A673 (cell line): ENCODE measurements around the gene MS4A18. TPM values are rescaled to one million over a fixed set of nuclear protein-coding genes. Genes with fewer than 3 reads are reported as not detected.

Experiments used
- BruUV-seq: library from RNA; stranded (reverse); fragments of 400-500 nt; replicated peaks from 2 replicates; lab custom pipeline; 2021; lab: Mats Ljungman, UMichigan
- CTCF ChIA-PET: fragments of 300-600 bp; sonication (Branson Sonifier 250); formaldehyde crosslinking; loops from one replicate; lab custom pipeline; 2022; ENCODE audit warnings: antibody characterized with exemption; lab: Charles Lee
- POLR2A ChIA-PET: fragments of 300-600 bp; sonication (Branson Sonifier 250); formaldehyde crosslinking; loops from one replicate; lab custom pipeline; 2022; ENCODE audit warnings: antibody characterized with exemption; ENCODE audit not compliant: low non-redundant PET; lab: Charles Lee
- DNase-seq: peaks from one replicate; pipeline ENCODE4 v3.0.0-alpha.2; 2015; ENCODE audit warnings: low spot score
- H3K27ac ChIP-seq: fragments of 200-600 bp; sonication (generic); 2 replicates; pipeline ENCODE4 v1.5.1; 2016; ENCODE audit warnings: mixed run types, low read depth, mild to moderate bottlenecking, mixed read lengths, antibody characterized with exemption, low read length; ENCODE audit not compliant: poor library complexity, severe bottlenecking
- H3K27me3 ChIP-seq: fragments of 200-600 bp; sonication (generic); replicated peaks from 2 replicates; pipeline ENCODE4 v1.6.1; 2017; ENCODE audit warnings: mixed run types, low read depth, mild to moderate bottlenecking, mixed read lengths, antibody characterized with exemption, low read length; ENCODE audit not compliant: insufficient read depth, poor library complexity
- H3K36me3 ChIP-seq: fragments of 200-600 bp; sonication (generic); 2 replicates; pipeline ENCODE4 v1.6.1; 2016; ENCODE audit warnings: mixed run types, mild to moderate bottlenecking, mixed read lengths, antibody characterized with exemption, low read length; ENCODE audit not compliant: insufficient read depth, poor library complexity, severe bottlenecking
- H3K4me1 ChIP-seq: fragments of 200-600 bp; sonication (generic); 2 replicates; pipeline ENCODE4 v1.6.1; 2017; ENCODE audit warnings: mixed run types, mild to moderate bottlenecking, mixed read lengths, antibody characterized with exemption, low read length; ENCODE audit not compliant: insufficient read depth, poor library complexity, severe bottlenecking
- H3K4me3 ChIP-seq: fragments of 200-600 bp; sonication (generic); 2 replicates; pipeline ENCODE4 v1.5.1; 2016; ENCODE audit warnings: low read depth, mixed run types, mild to moderate bottlenecking, mixed read lengths, low read length; ENCODE audit not compliant: poor library complexity, severe bottlenecking
- H3K9me3 ChIP-seq: fragments of 200-600 bp; sonication (generic); 2 replicates; pipeline ENCODE4 v1.6.1; 2016; ENCODE audit warnings: mixed run types, low read depth, mild to moderate bottlenecking, mixed read lengths, antibody characterized with exemption, low read length; ENCODE audit not compliant: poor library complexity, severe bottlenecking
- EZH2 ChIP-seq: fragments of 200-600 bp; sonication (generic); IDR thresholded peaks from 2 replicates; pipeline ENCODE4 v1.6.1; 2017; ENCODE audit warnings: borderline replicate concordance, low read depth, mild to moderate bottlenecking, mixed read lengths, antibody characterized with exemption, low read length; ENCODE audit not compliant: poor library complexity, severe bottlenecking
- intact Hi-C: fragments of 100-400 bp; cut with micrococcal nuclease; formaldehyde crosslinking; loops from one replicate; pipeline ENCODE4 v1.10.0; 2022; ENCODE audit not compliant: unreplicated experiment
- total RNA-seq: library from RNA; stranded (reverse); gene quantifications from 2 replicates; pipeline ENCODE4 v1.2.3, GENCODE V29; 2021
- TF ChIP-seq, protein P1 (sequence below): fragments of 300-800, 200-600 bp; sonication (generic); conservative IDR thresholded peaks from 2 replicates; pipeline ENCODE4 v1.5.1; 2017; ENCODE audit warnings: low read depth, mild to moderate bottlenecking, antibody characterized with exemption, low read length, moderate library complexity, mixed read lengths

Gene MS4A18
- total RNA-seq, 1 experiment from 2014 or later = not detected

DNA sequence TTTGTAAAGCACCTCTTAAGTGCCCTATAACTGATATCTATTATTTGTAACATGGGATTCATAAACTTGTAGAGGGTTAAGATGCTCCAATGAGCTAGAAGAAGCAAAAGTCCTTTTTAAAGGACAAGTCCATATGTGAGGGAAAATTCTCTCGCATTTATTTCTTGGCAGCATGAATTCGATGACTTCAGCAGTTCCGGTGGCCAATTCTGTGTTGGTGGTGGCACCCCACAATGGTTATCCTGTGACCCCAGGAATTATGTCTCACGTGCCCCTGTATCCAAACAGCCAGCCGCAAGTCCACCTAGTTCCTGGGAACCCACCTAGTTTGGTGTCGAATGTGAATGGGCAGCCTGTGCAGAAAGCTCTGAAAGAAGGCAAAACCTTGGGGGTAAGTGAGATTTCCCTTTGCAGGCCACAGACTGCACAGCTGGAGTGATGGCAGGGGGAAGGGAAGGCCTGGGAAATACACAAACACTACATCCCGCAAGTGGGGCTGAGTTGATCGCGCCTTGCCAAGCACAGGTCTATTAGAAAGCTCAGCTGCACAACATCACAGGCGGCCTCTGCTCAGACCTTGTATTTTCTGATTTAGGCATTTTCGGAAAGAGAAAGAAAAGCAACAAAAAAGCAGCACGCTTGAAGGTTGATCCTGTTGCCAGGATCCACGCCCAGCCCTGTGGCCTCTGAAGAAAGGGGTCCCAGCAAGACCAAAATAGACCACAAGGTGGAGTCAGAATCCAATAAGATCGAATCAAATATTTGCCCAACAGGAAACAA is 23.6 kb upstream of the MS4A18 start:
- CTCF ChIA-PET = no interaction called here
- TF ChIP-seq EZH2 = no peak
- TF ChIP-seq, protein P1, sequence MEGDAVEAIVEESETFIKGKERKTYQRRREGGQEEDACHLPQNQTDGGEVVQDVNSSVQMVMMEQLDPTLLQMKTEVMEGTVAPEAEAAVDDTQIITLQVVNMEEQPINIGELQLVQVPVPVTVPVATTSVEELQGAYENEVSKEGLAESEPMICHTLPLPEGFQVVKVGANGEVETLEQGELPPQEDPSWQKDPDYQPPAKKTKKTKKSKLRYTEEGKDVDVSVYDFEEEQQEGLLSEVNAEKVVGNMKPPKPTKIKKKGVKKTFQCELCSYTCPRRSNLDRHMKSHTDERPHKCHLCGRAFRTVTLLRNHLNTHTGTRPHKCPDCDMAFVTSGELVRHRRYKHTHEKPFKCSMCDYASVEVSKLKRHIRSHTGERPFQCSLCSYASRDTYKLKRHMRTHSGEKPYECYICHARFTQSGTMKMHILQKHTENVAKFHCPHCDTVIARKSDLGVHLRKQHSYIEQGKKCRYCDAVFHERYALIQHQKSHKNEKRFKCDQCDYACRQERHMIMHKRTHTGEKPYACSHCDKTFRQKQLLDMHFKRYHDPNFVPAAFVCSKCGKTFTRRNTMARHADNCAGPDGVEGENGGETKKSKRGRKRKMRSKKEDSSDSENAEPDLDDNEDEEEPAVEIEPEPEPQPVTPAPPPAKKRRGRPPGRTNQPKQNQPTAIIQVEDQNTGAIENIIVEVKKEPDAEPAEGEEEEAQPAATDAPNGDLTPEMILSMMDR = peak; percentile 74
- peaks cover 18% of the 10 kb centered on the region for H3K4me1 ChIP-seq
- intact Hi-C loops = loop anchor here (5.0 kb wide), 2 partner anchors 56 to 76 kb away; partner anchors contain the start of gene MS4A15
- H3K4me3 ChIP-seq = no peak overlapping the region
- H3K27me3 ChIP-seq = no peaks in the 10 kb centered on the region
- no TSS peak for BruUV-seq
- H3K27ac ChIP-seq = no peak overlapping the region
- DNase-seq = peak; percentile 66
- no peaks in the 10 kb centered on the region for H3K9me3 ChIP-seq
- POLR2A ChIA-PET = no interaction called here
- no peaks in the 10 kb centered on the region for H3K36me3 ChIP-seq

DNA sequence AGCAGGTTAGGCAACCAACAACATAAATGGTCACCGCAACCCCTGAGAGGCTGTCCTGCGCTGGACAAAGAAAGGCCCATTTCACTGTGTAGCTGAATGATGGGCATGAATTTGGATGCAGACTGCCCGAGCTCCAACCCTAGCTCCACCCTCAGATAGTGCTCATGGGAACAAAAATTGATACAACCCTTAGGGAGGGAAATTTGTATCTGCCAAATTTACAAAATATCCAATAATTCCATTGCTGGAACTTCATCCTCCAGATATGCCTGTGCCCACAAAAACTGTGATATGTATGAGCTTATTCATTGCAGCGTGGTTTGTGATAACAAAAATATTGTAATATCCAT is 23.1 kb upstream of the MS4A18 start:
- H3K9me3 ChIP-seq = no peaks in the 10 kb centered on the region
- no peaks in the 10 kb centered on the region for H3K27me3 ChIP-seq
- no peak for DNase-seq
- H3K4me3 ChIP-seq = no peak overlapping the region
- no TSS peak for BruUV-seq
- TF ChIP-seq, protein P1 = no peak
- no peak for TF ChIP-seq EZH2
- ChIA-PET CTCF (no interaction called here), POLR2A (no interaction called here)
- no peaks in the 10 kb centered on the region for H3K36me3 ChIP-seq
- intact Hi-C loops = loop anchor here (5.0 kb wide), 2 partner anchors 56 to 76 kb away; partner anchors contain the start of gene MS4A15
- H3K4me1 ChIP-seq = peaks cover 18% of the 10 kb centered on the region
- H3K27ac ChIP-seq = no peak overlapping the region

DNA sequence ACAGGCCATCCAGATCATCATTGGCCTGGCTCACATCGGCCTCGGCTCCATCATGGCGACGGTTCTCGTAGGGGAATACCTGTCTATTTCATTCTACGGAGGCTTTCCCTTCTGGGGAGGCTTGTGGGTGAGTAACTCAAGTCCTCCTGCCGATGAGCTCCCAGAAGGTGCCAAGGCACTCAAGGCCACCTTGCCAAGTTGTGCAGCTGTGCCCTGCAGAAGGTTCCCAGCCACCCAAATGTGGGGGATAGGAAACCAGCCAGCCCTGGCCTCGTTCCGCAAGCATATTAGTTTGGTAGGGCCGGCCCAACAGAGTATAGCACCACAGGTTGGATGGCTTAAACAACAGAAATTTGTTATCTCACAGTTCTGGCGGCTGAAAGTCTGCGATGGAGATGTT is 21.1 kb upstream of the MS4A18 start:
- intact Hi-C loops = loop anchor here (5.0 kb wide), 2 partner anchors 54 to 74 kb away; partner anchors contain the start of gene MS4A15
- no TSS peak for BruUV-seq
- no peaks in the 10 kb centered on the region for H3K9me3 ChIP-seq
- no peak for DNase-seq
- no peaks in the 10 kb centered on the region for H3K36me3 ChIP-seq
- H3K27me3 ChIP-seq = peaks cover 2% of the 10 kb centered on the region
- H3K4me1 ChIP-seq = peaks cover 16% of the 10 kb centered on the region
- CTCF ChIA-PET = interaction anchor here (0.6 kb wide), 1 partner anchor 60 kb away, joined by 6 read pairs; no protein-coding TSS in a partner anchor
- no peak overlapping the region for H3K27ac ChIP-seq
- POLR2A ChIA-PET = no interaction called here
- no peak overlapping the region for H3K4me3 ChIP-seq
- TF ChIP-seq EZH2 = no peak
- TF ChIP-seq, protein P1 = no peak
